HepG2 (cell line): ENCODE measurements around the gene CST4. TPM values are rescaled to one million over a fixed set of nuclear protein-coding genes. Genes with fewer than 3 reads are reported as not detected.

ENCODE experiments used
- CBX5 ChIP-seq: sonication (generic); formaldehyde crosslinking; IDR thresholded peaks from 2 replicates; pipeline ENCODE4 v1.4.0; 2020; ENCODE audit warnings: missing genetic modification reagents, borderline replicate concordance
- FLYWCH1 ChIP-seq: sonication (generic); formaldehyde crosslinking; IDR thresholded peaks from 2 replicates; pipeline ENCODE4 v1.8.1; 2023; ENCODE audit warnings: mild to moderate bottlenecking, missing genetic modification reagents
- HHEX ChIP-seq: IDR thresholded peaks from 2 replicates; pipeline ENCODE4 v1.6.1; 2016; ENCODE audit warnings: control low read depth
- IKZF5 ChIP-seq: IDR thresholded peaks from 2 replicates; pipeline ENCODE4 v1.6.1; 2018; ENCODE audit warnings: missing genetic modification reagents, mild to moderate bottlenecking, missing compliant biosample characterization
- KDM2A ChIP-seq: sonication (generic); formaldehyde crosslinking; IDR thresholded peaks from 2 replicates; pipeline ENCODE4 v1.4.0; 2020; ENCODE audit warnings: low read depth, missing genetic modification reagents, borderline replicate concordance
- KMT2B ChIP-seq: IDR thresholded peaks from 2 replicates; pipeline ENCODE4 v1.6.1; 2016; ENCODE audit warnings: missing genetic modification reagents, missing compliant biosample characterization
- MAZ ChIP-seq, 2 experiments: sonication (generic) in 1 of 2; formaldehyde crosslinking in 1 of 2; IDR thresholded peaks; 2 replicates each; pipeline versions ENCODE4 v1.5.0 to v1.6.1; 2012 to 2020; ENCODE audit warnings: low read depth in 2 of 2, mild to moderate bottlenecking in 2 of 2, borderline replicate concordance in 1 of 2, improper control_type of control experiment in 1 of 2, low read length in 1 of 2, missing genetic modification reagents in 1 of 2, moderate library complexity in 1 of 2
- NAIF1 ChIP-seq: sonication (generic); formaldehyde crosslinking; IDR thresholded peaks from 2 replicates; pipeline ENCODE4 v1.5.0; 2020; ENCODE audit warnings: mild to moderate bottlenecking, missing genetic modification reagents, borderline replicate concordance
- NFATC3 ChIP-seq: sonication (generic); formaldehyde crosslinking; IDR thresholded peaks from 2 replicates; pipeline ENCODE4 v1.5.1; 2020; ENCODE audit warnings: mild to moderate bottlenecking, missing genetic modification reagents
- PAF1 ChIP-seq: IDR thresholded peaks from 2 replicates; pipeline ENCODE4 v1.6.1; 2016; ENCODE audit warnings: missing genetic modification reagents, missing compliant biosample characterization
- RBM39 ChIP-seq: fragments of 200-400 bp; formaldehyde crosslinking; IDR thresholded peaks from one replicate; pipeline ENCODE4 v1.6.1; 2018; ENCODE audit warnings: antibody characterized with exemption, mild to moderate bottlenecking, low read depth, low read length; ENCODE audit not compliant: poor library complexity, severe bottlenecking
- RFX5 ChIP-seq: IDR thresholded peaks from 2 replicates; pipeline ENCODE4 v1.6.1; 2011; ENCODE audit warnings: low read depth, low read length, improper control_type of control experiment
- RFXANK ChIP-seq: IDR thresholded peaks from 2 replicates; pipeline ENCODE4 v1.6.1; 2016
- SCMH1 ChIP-seq: sonication (generic); formaldehyde crosslinking; IDR thresholded peaks from 2 replicates; pipeline ENCODE4 v1.9.0; 2021; ENCODE audit warnings: missing genetic modification reagents, mild to moderate bottlenecking, borderline replicate concordance
- SNRNP70 ChIP-seq: fragments of 200-400 bp; formaldehyde crosslinking; IDR thresholded peaks from 2 replicates; pipeline ENCODE4 v1.6.1; 2017; ENCODE audit warnings: mild to moderate bottlenecking, low read depth, low read length, moderate library complexity
- SP2 ChIP-seq: sonication (generic); formaldehyde crosslinking; IDR thresholded peaks from 2 replicates; pipeline ENCODE4 v1.5.1; 2020; ENCODE audit warnings: mild to moderate bottlenecking, missing genetic modification reagents
- SRY ChIP-seq: sonication (generic); formaldehyde crosslinking; IDR thresholded peaks from 2 replicates; pipeline ENCODE4 v1.8.0; 2022; ENCODE audit warnings: mild to moderate bottlenecking, missing genetic modification reagents
- STAT5B ChIP-seq: sonication (generic); formaldehyde crosslinking; IDR thresholded peaks from 2 replicates; pipeline ENCODE4 v1.4.0; 2020; ENCODE audit warnings: missing genetic modification reagents
- U2AF2 ChIP-seq: fragments of 200-400 bp; formaldehyde crosslinking; IDR thresholded peaks from 2 replicates; pipeline ENCODE4 v1.6.1; 2017; ENCODE audit warnings: low read depth, mild to moderate bottlenecking, low read length
- YEATS4 ChIP-seq: sonication (generic); formaldehyde crosslinking; IDR thresholded peaks from 2 replicates; pipeline ENCODE4 v1.4.0; 2020; ENCODE audit warnings: missing genetic modification reagents, borderline replicate concordance
- ZFP37 ChIP-seq: sonication (generic); formaldehyde crosslinking; IDR thresholded peaks from 2 replicates; pipeline ENCODE4 v1.4.0; 2020; ENCODE audit warnings: missing genetic modification reagents, borderline replicate concordance
- ZFX ChIP-seq: sonication (generic); formaldehyde crosslinking; IDR thresholded peaks from 2 replicates; pipeline ENCODE4 v1.4.0; 2020; ENCODE audit warnings: mild to moderate bottlenecking, low read depth, missing genetic modification reagents, moderate library complexity
- ZNF414 ChIP-seq: sonication (generic); formaldehyde crosslinking; IDR thresholded peaks from 2 replicates; pipeline ENCODE4 v1.5.0; 2020; ENCODE audit warnings: missing genetic modification reagents
- ZNF468 ChIP-seq: sonication (generic); formaldehyde crosslinking; IDR thresholded peaks from 2 replicates; pipeline ENCODE4 v1.8.0; 2022; ENCODE audit warnings: mild to moderate bottlenecking, moderate library complexity, missing genetic modification reagents
- ZNF546 ChIP-seq: sonication (generic); formaldehyde crosslinking; conservative IDR thresholded peaks from 2 replicates; pipeline ENCODE4 v1.8.1; 2023; ENCODE audit warnings: mild to moderate bottlenecking, missing genetic modification reagents
- ZNF564 ChIP-seq: sonication (generic); formaldehyde crosslinking; IDR thresholded peaks from 2 replicates; pipeline ENCODE4 v1.8.1; 2023; ENCODE audit warnings: mild to moderate bottlenecking, missing genetic modification reagents
- ZNF615 ChIP-seq: sonication (generic); formaldehyde crosslinking; IDR thresholded peaks from 2 replicates; pipeline ENCODE4 v1.5.0; 2020; ENCODE audit warnings: mild to moderate bottlenecking, missing genetic modification reagents, borderline replicate concordance
- ZNF660 ChIP-seq: sonication (generic); formaldehyde crosslinking; IDR thresholded peaks from 2 replicates; pipeline ENCODE4 v1.5.1; 2020; ENCODE audit warnings: mild to moderate bottlenecking, low read depth, missing genetic modification reagents, borderline replicate concordance
- ZNF781 ChIP-seq: sonication (generic); formaldehyde crosslinking; IDR thresholded peaks from 2 replicates; pipeline ENCODE4 v1.5.1; 2020; ENCODE audit warnings: borderline replicate concordance, mild to moderate bottlenecking, missing genetic modification reagents; ENCODE audit errors: not compliant biosample characterization
- ZNF790 ChIP-seq: sonication (generic); formaldehyde crosslinking; IDR thresholded peaks from 2 replicates; pipeline ENCODE4 v1.8.0; 2022; ENCODE audit warnings: missing genetic modification reagents, mild to moderate bottlenecking, borderline replicate concordance
- polyA plus RNA-seq, 8 experiments: library from polyadenylated mRNA; depleted of rRNA in 3 of 8; stranded (reverse) in 7 of 8; unstranded in 1 of 8; fragments of >200 nt; fragmentation: Illumina TruSeq in 4 of 8; extraction: Trizol in 4 of 8; gene quantifications; 2 replicates each; pipeline versions ENCODE4 v1.2.1 to v1.2.3, GENCODE V29; 2011 to 2016; ENCODE audit warnings: low read depth in 4 of 8, missing spikeins in 1 of 8, mixed read lengths in 1 of 8; ENCODE audit not compliant: insufficient read depth in 1 of 8
- total RNA-seq, 5 experiments: library from RNA; depleted of rRNA; stranded (reverse); fragments of >200 nt; fragmentation: Illumina TruSeq; extraction: Trizol; gene quantifications; 2 replicates each; pipeline ENCODE4 v1.2.3, GENCODE V29; 2016; ENCODE audit warnings: low read depth in 1 of 5

CST4 gene
- total and polyA plus RNA-seq, 2 of the 13 experiments (the other 11 are each of a cell fraction or from before 2014, with no cell fraction given): not detected

- no peak; the same call in 1 of the 2 replicates for TF ChIP-seq ZNF790 (CRISPR knock-in tag)
- no peak for TF ChIP-seq ZNF546 (CRISPR knock-in tag)
- TF ChIP-seq FLYWCH1 (CRISPR knock-in tag): no peak
- TF ChIP-seq SP2: no peak
- peak; percentile 34; the same call in 1 of the 2 replicates for TF ChIP-seq KDM2A (CRISPR knock-in tag)
- TF ChIP-seq NAIF1 (CRISPR knock-in tag): no peak
- TF ChIP-seq MAZ (IDR thresholded peaks at IDR 0.05; ENCODE audit: borderline replicate concordance, low read depth, low read length): no peak
- no peak for TF ChIP-seq MAZ (CRISPR knock-in tag; IDR thresholded peaks at IDR 0.05; ENCODE audit: low read depth)
- TF ChIP-seq ZNF660 (CRISPR knock-in tag): no peak; the same call in 1 of the 2 replicates
- no peak for TF ChIP-seq ZNF564 (CRISPR knock-in tag)
- TF ChIP-seq SNRNP70: no peak
- 0 out of 2 replicates have a peak, but pooled peaks have one; percentile 26 for TF ChIP-seq PAF1
- peak; percentile 92; the same call in 1 of the 2 replicates for TF ChIP-seq ZNF468 (CRISPR knock-in tag)
- no peak for TF ChIP-seq STAT5B
- TF ChIP-seq ZNF781 (CRISPR knock-in tag): no peak
- TF ChIP-seq ZFX: peak; percentile 60
- no peak for TF ChIP-seq CBX5
- TF ChIP-seq IKZF5 (CRISPR knock-in tag): no peak
- no peak for TF ChIP-seq RFXANK (CRISPR knock-in tag)
- 0 out of 2 replicates have a peak, but pooled peaks have one; percentile 19 for TF ChIP-seq ZFP37 (CRISPR knock-in tag)
- no peak; the same call in 1 of the 2 replicates for TF ChIP-seq RFX5
- TF ChIP-seq NFATC3 (CRISPR knock-in tag): no peak
- TF ChIP-seq ZNF414: no peak
- no peak for TF ChIP-seq YEATS4 (CRISPR knock-in tag)
- no peak for TF ChIP-seq SCMH1 (CRISPR knock-in tag)
- 0 out of 2 replicates have a peak, but pooled peaks have one; percentile 24 for TF ChIP-seq HHEX (CRISPR knock-in tag)
- no peak for TF ChIP-seq U2AF2
- TF ChIP-seq SRY (CRISPR knock-in tag): no peak; the same call in 1 of the 2 replicates
- no peak for TF ChIP-seq KMT2B (CRISPR knock-in tag)
- no peak for TF ChIP-seq ZNF615 (CRISPR knock-in tag)
- TF ChIP-seq RBM39: no peak
Measured at GRCh38 chr20:23636182-23636907, 52.5 kb downstream of the CST4 start (continued).
